Thymus (tissue), 11 donors: ENCODE data around the gene LTO1. TPM values are rescaled to one million over a fixed set of nuclear protein-coding genes. Genes with fewer than 3 reads are reported as not detected.
A peak's percentile ranks its signal among the peaks of the same experiment; 100 is the strongest.

Source experiments
- DNase-seq, 9 donors: peaks; one replicate each; pipeline ENCODE4 v3.0.0-alpha.2; 2013; ENCODE audit warnings: low spot score in 9 of 9, low read depth in 6 of 9, missing footprints in 1 of 9
- H3K27ac ChIP-seq, 2 donors: one replicate each; pipeline ENCODE4 v1.5.1; 2013; ENCODE audit warnings: control low read depth in 1 of 2, low read depth in 1 of 2, low read length in 1 of 2, mild to moderate bottlenecking in 1 of 2, moderate library complexity in 1 of 2
- H3K27me3 ChIP-seq, 2 donors: one replicate each; pipeline ENCODE4 v1.5.1; 2013; ENCODE audit warnings: low read length in 1 of 2; ENCODE audit not compliant: control insufficient read depth in 2 of 2, insufficient read depth in 1 of 2
- H3K36me3 ChIP-seq, 2 donors: one replicate each; pipeline ENCODE4 v1.5.1; 2013; ENCODE audit warnings: low read length in 1 of 2, mild to moderate bottlenecking in 1 of 2, moderate library complexity in 1 of 2; ENCODE audit not compliant: control insufficient read depth in 2 of 2, insufficient read depth in 2 of 2
- H3K4me1 ChIP-seq, 2 donors: one replicate each; pipeline ENCODE4 v1.5.1; 2013; ENCODE audit warnings: low read length in 2 of 2; ENCODE audit not compliant: control insufficient read depth in 2 of 2, insufficient read depth in 2 of 2
- H3K4me3 ChIP-seq, 2 donors: one replicate each; pipeline ENCODE4 v1.5.1; 2013; ENCODE audit warnings: low read length in 2 of 2, control low read depth in 1 of 2, mild to moderate bottlenecking in 1 of 2
- H3K9me3 ChIP-seq, 2 donors: one replicate each; pipeline ENCODE4 v1.5.1; 2013; ENCODE audit warnings: low read length in 1 of 2, mild to moderate bottlenecking in 1 of 2; ENCODE audit not compliant: control insufficient read depth in 2 of 2, insufficient read depth in 1 of 2
- WGBS: extraction: QIAGEN DNeasy Blood & Tissue Kit; methylation state at CpG from one replicate; pipeline ENCODE4 v1.1.7; 2013; 5-methylcytosine and 5-hydroxymethylcytosine counted together
- polyA plus RNA-seq: library from polyadenylated mRNA; stranded (reverse); fragments of 200-250 nt; gene quantifications from one replicate; pipeline ENCODE4 v1.2.3, GENCODE V29; 2013
- total RNA-seq: library from RNA; stranded (reverse); fragments of 120-200 nt; gene quantifications from one replicate; pipeline ENCODE4 v1.2.4, GENCODE V29; 2013
- donor health status: healthy.

LTO1 gene
- total and polyA plus RNA-seq, 2 donors, result 11.8 to 29.3 TPM

GRCh38 chr11:69636512-69637197 lies 38.5 kb downstream of the LTO1 start:
- WGBS, result 5% methylated on average over 63 of the region's 63 CpGs
- H3K36me3 ChIP-seq, result no peaks in the 10 kb centered on the region
- H3K9me3 ChIP-seq, result peaks cover 0 to 5% of the 10 kb centered on the region in 2 donors
- no peak overlapping the region for H3K27ac ChIP-seq
- peaks cover 58 to 92% of the 10 kb centered on the region in 2 donors for H3K27me3 ChIP-seq
- DNase-seq, result peak in 1 of 9 donors; percentile 31
- H3K4me3 ChIP-seq, result no peak overlapping the region
- peaks cover 0 to 24% of the 10 kb centered on the region in 2 donors for H3K4me1 ChIP-seq

- WGBS, result 77% methylated on average over 17 of the region's 17 CpGs
- no peak overlapping the region for H3K27ac ChIP-seq
- H3K9me3 ChIP-seq, result no peaks in the 10 kb centered on the region
Measured at GRCh38 chr11:69635804-69636511, 39.2 kb downstream of the LTO1 start.

GRCh38 chr11:69635195-69635594 lies 40.0 kb downstream of the LTO1 start:
- WGBS, result 96% methylated on average over 6 of the region's 6 CpGs
- Histone ChIP-seq H3K36me3 (no peaks in the 10 kb centered on the region), H3K27me3 (peaks cover 44 to 82% of the 10 kb centered on the region in 2 donors), H3K4me1 (peaks cover 0 to 20% of the 10 kb centered on the region in 2 donors), H3K4me3 (no peak overlapping the region), H3K27ac (no peak overlapping the region), H3K9me3 (no peaks in the 10 kb centered on the region)
- DNase-seq, result no peak

More at GRCh38 chr11:69635804-69636511, 39.2 kb downstream of the LTO1 start:
- no peak overlapping the region for H3K4me3 ChIP-seq
- no peak for DNase-seq
- H3K4me1 ChIP-seq, result peaks cover 0 to 20% of the 10 kb centered on the region in 2 donors
- H3K27me3 ChIP-seq, result peaks cover 52 to 85% of the 10 kb centered on the region in 2 donors
- H3K36me3 ChIP-seq, result no peaks in the 10 kb centered on the region

GRCh38 chr11:69634590-69634989 lies 40.6 kb downstream of the LTO1 start:
- no peak overlapping the region for H3K27ac ChIP-seq
- H3K4me1 ChIP-seq, result peaks cover 0 to 20% of the 10 kb centered on the region in 2 donors
- H3K9me3 ChIP-seq, result peaks cover 0 to 5% of the 10 kb centered on the region in 2 donors
- WGBS, result 94% methylated on average over 7 of the region's 7 CpGs
- DNase-seq, result no peak
- no peaks in the 10 kb centered on the region for H3K36me3 ChIP-seq
- H3K4me3 ChIP-seq, result no peak overlapping the region
- H3K27me3 ChIP-seq, result peaks cover 41 to 76% of the 10 kb centered on the region in 2 donors

GRCh38 chr11:69634069-69634468 lies 41.1 kb downstream of the LTO1 start:
- DNase-seq, result no peak
- peaks cover 36 to 71% of the 10 kb centered on the region in 2 donors for H3K27me3 ChIP-seq
- no peaks in the 10 kb centered on the region for H3K36me3 ChIP-seq
- peaks cover 0 to 10% of the 10 kb centered on the region in 2 donors for H3K9me3 ChIP-seq
- 95% methylated on average over 6 of the region's 6 CpGs for WGBS
- H3K27ac ChIP-seq, result no peak overlapping the region
- peaks cover 0 to 20% of the 10 kb centered on the region in 2 donors for H3K4me1 ChIP-seq
- H3K4me3 ChIP-seq, result no peak overlapping the region

- peaks cover 24 to 59% of the 10 kb centered on the region in 2 donors for H3K27me3 ChIP-seq
- H3K9me3 ChIP-seq, result peaks cover 0 to 14% of the 10 kb centered on the region in 2 donors
- peaks cover 0 to 10% of the 10 kb centered on the region in 2 donors for H3K4me1 ChIP-seq
- no peak overlapping the region for H3K4me3 ChIP-seq
- DNase-seq, result no peak
- no peaks in the 10 kb centered on the region for H3K36me3 ChIP-seq
- H3K27ac ChIP-seq, result no peak overlapping the region
- 93% methylated on average over 4 of the region's 4 CpGs for WGBS
Measured at GRCh38 chr11:69632900-69633299, 42.3 kb downstream of the LTO1 start.

GRCh38 chr11:69630424-69630823 lies 44.7 kb downstream of the LTO1 start:
- Histone ChIP-seq H3K27ac (no peak overlapping the region), H3K4me3 (no peak overlapping the region), H3K9me3 (peaks cover 0 to 14% of the 10 kb centered on the region in 2 donors), H3K36me3 (no peaks in the 10 kb centered on the region), H3K27me3 (peaks cover under 1 to 34% of the 10 kb centered on the region in 2 donors), H3K4me1 (no peaks in the 10 kb centered on the region)
- 98% methylated on average over 8 of the region's 8 CpGs for WGBS
- no peak for DNase-seq

- no peak overlapping the region for H3K27ac ChIP-seq
- no peak overlapping the region for H3K4me3 ChIP-seq
- H3K36me3 ChIP-seq, result no peaks in the 10 kb centered on the region
- H3K27me3 ChIP-seq, result peaks cover 0 to 30% of the 10 kb centered on the region in 2 donors
- peaks cover 0 to 14% of the 10 kb centered on the region in 2 donors for H3K9me3 ChIP-seq
- no peak for DNase-seq
- WGBS, result 98% methylated on average over 2 of the region's 2 CpGs
- no peaks in the 10 kb centered on the region for H3K4me1 ChIP-seq
Measured at GRCh38 chr11:69630017-69630416, 45.1 kb downstream of the LTO1 start.

- Histone ChIP-seq H3K36me3 (no peaks in the 10 kb centered on the region), H3K27me3 (peaks cover 0 to 11% of the 10 kb centered on the region in 2 donors), H3K4me3 (no peak overlapping the region), H3K9me3 (peaks cover 0 to 14% of the 10 kb centered on the region in 2 donors), H3K4me1 (no peaks in the 10 kb centered on the region), H3K27ac (no peak overlapping the region)
- 87% methylated on average over 14 of the region's 14 CpGs for WGBS
- DNase-seq, result no peak
Measured at GRCh38 chr11:69627551-69627950, 47.6 kb downstream of the LTO1 start.
